Activated naive CD8-positive, alpha-beta T cell treated with anti-CD3 and anti-CD28 coated beads, Interleukin-2, amount 10 ng/mL, durations not matched to agents 7 days and 5 days (primary cell): ENCODE measurements around the gene PPP1R37. TPM values are rescaled to one million over a fixed set of nuclear protein-coding genes. Genes with fewer than 3 reads are reported as not detected.

Experiments used
- ATAC-seq: fragments of 150-1000 bp; cut with Tn5 transposase; one replicate; pipeline ENCODE4 v1.10.0; 2021; ENCODE audit warnings: low read depth, moderate library complexity
- POLR2A ChIA-PET: fragments of 350-600 bp; sonication (Branson Sonifier 250); formaldehyde crosslinking; loops from one replicate; lab custom pipeline; 2021; ENCODE audit warnings: antibody characterized with exemption; lab: Charles Lee
- DNase-seq: peaks from one replicate; pipeline ENCODE4 v3.0.0; 2021
- H3K27ac Mint-ChIP-seq: one replicate; pipeline ENCODE4 v1.8.0; 2022; ENCODE audit warnings: mild to moderate bottlenecking, mixed read lengths
- H3K27me3 Mint-ChIP-seq: one replicate; pipeline ENCODE4 v1.8.0; 2022; ENCODE audit warnings: mild to moderate bottlenecking, moderate library complexity, mixed read lengths
- H3K36me3 Mint-ChIP-seq: one replicate; pipeline ENCODE4 v1.8.0; 2021; ENCODE audit warnings: mild to moderate bottlenecking, mixed read lengths
- H3K4me1 Mint-ChIP-seq: one replicate; pipeline ENCODE4 v1.8.0; 2021; ENCODE audit warnings: mixed read lengths
- H3K4me3 Mint-ChIP-seq: one replicate; pipeline ENCODE4 v1.8.0; 2022; ENCODE audit warnings: mild to moderate bottlenecking, moderate library complexity, mixed read lengths
- H3K9me3 Mint-ChIP-seq: one replicate; pipeline ENCODE4 v1.8.0; 2021; ENCODE audit warnings: mixed read lengths
- total RNA-seq, 2 experiments: library from RNA; stranded (reverse); gene quantifications; one replicate each; pipeline ENCODE4 v1.2.3, GENCODE V29; 2021

Gene PPP1R37
- total RNA-seq, 2 experiments from 2014 or later = 29.5 to 31.9 TPM

DNA sequence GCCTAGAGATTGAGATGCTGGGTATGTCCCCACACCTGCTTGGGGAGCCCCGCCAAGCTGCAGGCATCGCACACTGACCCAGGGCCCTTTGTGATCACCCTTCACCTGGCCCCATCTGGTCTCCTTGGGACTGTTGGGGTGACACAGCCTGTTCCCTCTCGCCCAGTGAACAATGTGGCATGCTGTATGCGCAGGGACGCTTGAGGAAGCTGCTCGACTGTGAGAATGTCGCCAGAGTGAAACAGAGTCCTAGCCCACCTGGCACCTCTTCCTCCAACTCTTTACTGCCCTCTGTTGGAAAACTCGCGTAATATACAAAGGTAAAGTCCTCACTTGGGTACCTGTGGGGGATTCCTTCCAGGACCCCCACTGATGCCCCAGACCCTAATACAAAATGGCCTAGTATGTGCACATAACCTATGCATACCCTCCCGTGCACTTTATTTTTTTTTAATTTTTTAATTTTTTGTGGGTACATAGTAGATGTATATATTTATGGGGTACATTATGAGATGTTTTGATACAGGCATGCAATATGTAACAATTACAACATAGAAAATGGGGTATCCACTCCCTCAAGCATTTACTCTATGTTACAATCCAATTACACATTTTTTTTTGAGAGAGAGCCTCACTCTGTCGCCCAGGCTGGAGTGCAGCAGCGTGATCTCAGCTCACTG, 94.6 kb downstream of the PPP1R37 start:
- peak; percentile 48 for DNase-seq
- no peaks in the 10 kb centered on the region for H3K27me3 Mint-ChIP-seq
- no peak overlapping the region for H3K27ac Mint-ChIP-seq
- POLR2A ChIA-PET = interaction anchor here (1.4 kb wide), 1 partner anchor 9 kb away, joined by 6 read pairs; the partner anchor contains the start of genes BLOC1S3 and TRAPPC6A
- H3K9me3 Mint-ChIP-seq = no peaks in the 10 kb centered on the region
- ATAC-seq = peak; percentile 87
- H3K4me1 Mint-ChIP-seq = peaks cover 4% of the 10 kb centered on the region
- no peaks in the 10 kb centered on the region for H3K36me3 Mint-ChIP-seq
- no peak overlapping the region for H3K4me3 Mint-ChIP-seq

DNA sequence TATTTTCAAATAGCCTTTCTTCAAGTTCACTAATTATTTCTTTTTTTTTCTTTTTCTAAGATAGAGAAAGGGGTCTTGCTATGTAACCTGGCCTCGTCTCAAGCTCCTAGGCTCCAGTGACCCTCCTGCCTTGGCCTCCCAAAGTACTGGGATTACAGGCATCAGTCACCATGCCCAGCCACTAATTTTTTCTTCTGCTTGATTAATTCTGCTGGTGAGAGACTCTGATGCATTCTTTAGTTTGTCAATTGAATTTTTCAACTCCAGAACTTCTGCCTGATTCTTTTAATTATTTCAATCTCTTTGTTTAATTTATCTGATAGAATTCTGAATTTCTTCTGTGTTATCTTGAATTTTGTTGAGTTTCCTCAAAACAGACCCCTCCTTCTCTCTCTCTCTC, 97.0 kb downstream of the PPP1R37 start:
- H3K4me1 Mint-ChIP-seq = peaks cover 2% of the 10 kb centered on the region
- no peaks in the 10 kb centered on the region for H3K36me3 Mint-ChIP-seq
- no peaks in the 10 kb centered on the region for H3K9me3 Mint-ChIP-seq
- no peak for ATAC-seq
- DNase-seq = no peak
- H3K27ac Mint-ChIP-seq = no peak overlapping the region
- POLR2A ChIA-PET = interaction anchor here (0.6 kb wide), 1 partner anchor 99 kb away, joined by 4 read pairs; no protein-coding TSS in a partner anchor
- no peak overlapping the region for H3K4me3 Mint-ChIP-seq
- H3K27me3 Mint-ChIP-seq = no peaks in the 10 kb centered on the region

DNA sequence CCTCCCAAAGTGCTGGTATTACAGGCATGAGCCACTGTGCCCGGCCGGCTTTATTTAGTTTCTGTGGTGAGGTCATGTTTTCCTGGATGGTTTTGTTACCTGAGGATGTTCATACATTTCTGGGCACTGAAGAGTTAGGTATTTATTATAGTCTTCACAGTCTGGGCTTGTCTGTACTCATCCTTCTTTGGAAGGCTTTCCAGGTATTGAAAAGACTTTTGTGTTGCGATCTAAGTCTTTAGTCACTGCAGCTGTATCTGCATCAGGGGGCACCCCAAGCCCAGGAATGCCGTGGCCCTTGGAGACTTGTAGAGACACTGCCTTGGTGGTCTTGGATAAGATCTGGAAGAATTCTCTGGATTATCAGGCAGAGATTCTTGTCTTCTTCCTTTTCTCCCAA, 98.4 kb downstream of the PPP1R37 start:
- Mint-ChIP-seq H3K36me3 (no peaks in the 10 kb centered on the region), H3K4me1 (peaks cover 2% of the 10 kb centered on the region), H3K27me3 (no peaks in the 10 kb centered on the region), H3K9me3 (no peaks in the 10 kb centered on the region), H3K27ac (no peak overlapping the region), H3K4me3 (no peak overlapping the region)
- POLR2A ChIA-PET = no interaction called here
- DNase-seq (no peak), ATAC-seq (no peak)

DNA sequence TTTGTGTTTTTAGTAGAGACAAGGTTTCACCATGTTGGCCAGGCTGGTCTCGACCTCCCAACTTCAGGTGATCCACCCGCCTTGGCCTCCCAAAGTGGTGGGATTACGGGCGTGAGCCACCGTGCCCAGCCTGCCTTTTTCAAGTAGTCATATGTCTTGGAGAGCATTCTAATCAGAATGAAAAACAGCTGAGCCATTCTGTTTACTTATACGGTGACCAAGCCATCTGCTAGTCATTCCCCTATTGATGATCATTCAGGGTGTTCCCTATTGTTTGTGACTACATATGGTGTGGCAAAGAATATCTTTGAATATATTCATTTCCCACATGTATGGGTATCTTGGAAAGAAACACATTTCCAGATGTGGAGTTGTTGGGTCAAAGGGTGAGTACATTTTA, 102.8 kb downstream of the PPP1R37 start:
- POLR2A ChIA-PET = no interaction called here
- no peak overlapping the region for H3K27ac Mint-ChIP-seq
- peaks cover 5% of the 10 kb centered on the region for H3K27me3 Mint-ChIP-seq
- ATAC-seq = no peak
- DNase-seq = no peak
- no peaks in the 10 kb centered on the region for H3K4me1 Mint-ChIP-seq
- H3K4me3 Mint-ChIP-seq = no peak overlapping the region
- no peaks in the 10 kb centered on the region for H3K36me3 Mint-ChIP-seq
- H3K9me3 Mint-ChIP-seq = no peaks in the 10 kb centered on the region

Other genes starting within 250 kb of the PPP1R37 start
- gene NECTIN2, start 246.9 kb upstream of the PPP1R37 start, total RNA-seq = 1 to 10 TPM; 1.9 to 2.4 TPM
- gene TOMM40, start 201.9 kb upstream of the PPP1R37 start, total RNA-seq = 10 to 100 TPM; 50.3 to 53.5 TPM
- 10 to 100 TPM; 10.5 to 12.9 TPM for gene APOE, start 187.4 kb upstream of the PPP1R37 start, total RNA-seq
- 10 to 100 TPM; 11.6 to 12.7 TPM for gene APOC1, start 178.6 kb upstream of the PPP1R37 start, total RNA-seq
- not detected for gene APOC4, start 150.9 kb upstream of the PPP1R37 start, total RNA-seq
- gene APOC2, start 147.1 kb upstream of the PPP1R37 start, total RNA-seq = not detected
- gene CLPTM1, start 137.8 kb upstream of the PPP1R37 start, total RNA-seq = 10 to 100 TPM; 63.8 to 65.3 TPM
- 10 to 100 TPM; 20.8 to 24.2 TPM for gene RELB, start 91.7 kb upstream of the PPP1R37 start, total RNA-seq
- 100 to 1,000 TPM; 128 to 129 TPM for gene CLASRP, start 54.1 kb upstream of the PPP1R37 start, total RNA-seq
- gene ZNF296, start 16.7 kb upstream of the PPP1R37 start, total RNA-seq = 1 to 10 TPM; 4.8 TPM
- gene GEMIN7, start 13.9 kb upstream of the PPP1R37 start, total RNA-seq = 10 to 100 TPM; 24.8 to 26.2 TPM
- gene NKPD1, start 67.8 kb downstream of the PPP1R37 start, total RNA-seq = under 1 TPM; 0.31 to 0.47 TPM
- gene TRAPPC6A, start 85.1 kb downstream of the PPP1R37 start, total RNA-seq = 10 to 100 TPM; 61.1 to 63.6 TPM
- 10 to 100 TPM; 21.9 to 22.8 TPM for gene BLOC1S3, start 85.6 kb downstream of the PPP1R37 start, total RNA-seq
- not detected for gene EXOC3L2, start 152.2 kb downstream of the PPP1R37 start, total RNA-seq
- gene MARK4, start 158.1 kb downstream of the PPP1R37 start, total RNA-seq = 10 to 100 TPM; 24.8 to 26.1 TPM
- gene CKM, start 229.7 kb downstream of the PPP1R37 start, total RNA-seq = not detected
- gene KLC3, start 247.6 kb downstream of the PPP1R37 start, total RNA-seq = not detected